HUES6 (cell line): Measurements from ENCODE around the gene ZNF791.
A peak's percentile ranks its signal among the peaks of the same experiment; 100 is the strongest.

Experiments used
- H3K27ac ChIP-seq: 2 replicates; pipeline ENCODE4 v1.7.0; 2013; ENCODE audit warnings: low read depth, mild to moderate bottlenecking, low read length, inconsistent platforms
- H3K27me3 ChIP-seq: 2 replicates; pipeline ENCODE4 v1.6.1; 2013; ENCODE audit warnings: low read length; ENCODE audit not compliant: control insufficient read depth, insufficient read depth
- H3K36me3 ChIP-seq: 2 replicates; pipeline ENCODE4 v1.6.1; 2013; ENCODE audit warnings: low read length; ENCODE audit not compliant: control insufficient read depth, insufficient read depth
- H3K4me1 ChIP-seq: 2 replicates; pipeline ENCODE4 v1.6.1; 2013; ENCODE audit warnings: low read length; ENCODE audit not compliant: control insufficient read depth, insufficient read depth
- H3K4me3 ChIP-seq: 2 replicates; pipeline ENCODE4 v1.5.1; 2013; ENCODE audit warnings: low read depth, low read length
- H3K9ac ChIP-seq: one replicate; pipeline ENCODE4 v1.6.1; 2013; ENCODE audit warnings: mild to moderate bottlenecking, low read length
- H3K9me3 ChIP-seq: 2 replicates; pipeline ENCODE4 v1.6.1; 2013; ENCODE audit warnings: low read depth, low read length; ENCODE audit not compliant: control insufficient read depth, insufficient read depth

Gene ZNF791

DNA sequence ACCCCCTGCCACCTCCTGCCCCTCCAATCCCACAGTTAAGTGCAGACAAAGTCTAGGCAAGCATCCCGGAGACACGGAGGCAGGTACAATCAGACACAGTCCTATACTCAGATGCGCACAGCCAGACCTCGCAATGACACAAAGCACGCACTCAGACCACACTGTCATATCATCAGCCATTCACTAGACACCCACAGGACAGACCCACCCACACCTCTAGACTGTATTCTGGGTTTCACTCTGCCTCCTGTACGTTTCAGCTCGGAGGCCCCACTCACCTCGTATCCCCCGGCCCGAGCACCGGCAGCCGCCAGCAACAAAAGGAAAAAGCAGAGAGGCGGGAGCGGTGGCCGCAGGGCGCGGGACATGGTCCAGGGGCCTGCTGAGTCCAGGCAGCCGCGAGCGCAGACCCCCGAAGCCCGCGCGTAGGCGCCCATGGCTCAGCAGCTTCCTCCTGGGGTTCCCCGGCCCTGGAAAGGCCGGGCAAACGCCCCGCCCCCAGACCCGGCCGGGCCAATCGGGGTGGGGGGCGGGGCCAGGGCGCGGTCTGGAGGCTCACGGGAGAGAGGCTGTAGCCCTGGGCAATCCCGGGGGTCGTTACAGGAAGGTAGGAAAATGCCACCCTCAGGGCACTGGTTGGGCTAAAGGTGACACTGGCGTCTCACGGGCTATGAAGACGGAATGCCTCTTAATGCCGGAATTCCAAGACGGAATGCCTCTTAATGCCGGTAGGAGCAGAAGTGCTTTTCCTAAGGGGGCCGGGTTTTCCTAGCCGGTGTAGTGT is 55.7 kb downstream of the ZNF791 start, which contains the start of the genes MAN2B1 and WDR83:
Gene MAN2B1, minus strand, starts transcription at position 478 of the 784 bp plus-strand sequence. Its CDS starts 41 bp downstream, at position 437.
Gene WDR83, plus strand, starts transcription at position 543 of the 784 bp plus-strand sequence. CDS start 2,984 bp downstream, outside the sequence.
- Histone ChIP-seq H3K36me3 (peaks cover 22% of the 10 kb centered on the region), H3K9me3 (no peaks in the 10 kb centered on the region), H3K27ac (peak within 1 kb of the TSS; percentile 19; the same call in 1 of the 2 replicates), H3K27me3 (no peaks in the 10 kb centered on the region), H3K4me3 (peak within 1 kb of the TSS; percentile 83), H3K9ac (peak within 1 kb of the TSS; percentile 82), H3K4me1 (peaks cover 15% of the 10 kb centered on the region)

- H3K27me3 ChIP-seq, result no peaks in the 10 kb centered on the region
- no peak overlapping the region for H3K27ac ChIP-seq
- H3K9ac ChIP-seq, result no peak overlapping the region
- peaks cover 15% of the 10 kb centered on the region for H3K4me1 ChIP-seq
- peak overlapping the region; percentile 85 for H3K4me3 ChIP-seq
- H3K9me3 ChIP-seq, result no peaks in the 10 kb centered on the region
- peaks cover 20% of the 10 kb centered on the region for H3K36me3 ChIP-seq
Observed at GRCh38 chr19:12667731-12668302, 57.1 kb downstream of the ZNF791 start.

GRCh38 chr19:12668346-12668745 is 57.6 kb downstream of the ZNF791 start:
- Histone ChIP-seq H3K4me3 (peak overlapping the region; percentile 85), H3K9ac (peak overlapping the region; percentile 86), H3K36me3 (peaks cover 19% of the 10 kb centered on the region), H3K27ac (no peak overlapping the region), H3K9me3 (no peaks in the 10 kb centered on the region), H3K4me1 (peaks cover 15% of the 10 kb centered on the region), H3K27me3 (no peaks in the 10 kb centered on the region)

DNA sequence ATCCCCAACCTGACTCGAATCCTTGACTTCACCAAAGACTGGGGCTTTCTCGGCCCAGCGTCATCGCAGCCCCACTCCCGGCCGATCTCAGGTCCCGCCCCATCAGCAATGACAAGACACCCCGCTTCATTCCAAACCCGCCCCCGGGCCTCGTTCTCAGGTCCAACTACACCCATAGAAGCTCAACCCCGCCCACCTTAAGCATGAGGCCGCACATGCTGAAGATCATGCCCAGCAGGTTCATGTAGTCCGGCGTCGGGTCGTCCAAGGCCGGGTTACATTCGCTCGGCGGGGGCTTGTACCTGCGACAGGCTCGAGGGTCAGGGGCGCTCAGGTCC is 58.2 kb downstream of the ZNF791 start:
- Histone ChIP-seq H3K9me3 (no peaks in the 10 kb centered on the region), H3K9ac (peak overlapping the region; percentile 86), H3K27me3 (no peaks in the 10 kb centered on the region), H3K36me3 (peaks cover 16% of the 10 kb centered on the region), H3K4me3 (peak overlapping the region; percentile 85), H3K27ac (peak overlapping the region; percentile 89; the same call in 1 of the 2 replicates), H3K4me1 (peaks cover 15% of the 10 kb centered on the region)

GRCh38 chr19:12669270-12670158 is 58.8 kb downstream of the ZNF791 start:
- peak overlapping the region; percentile 86 for H3K9ac ChIP-seq
- peak overlapping the region; percentile 89 for H3K27ac ChIP-seq
- no peaks in the 10 kb centered on the region for H3K27me3 ChIP-seq
- H3K9me3 ChIP-seq, result no peaks in the 10 kb centered on the region
- peaks cover 12% of the 10 kb centered on the region; the same call in 1 of the 2 replicates for H3K4me1 ChIP-seq
- peaks cover 22% of the 10 kb centered on the region for H3K36me3 ChIP-seq
- H3K4me3 ChIP-seq, result peak overlapping the region; percentile 85

DNA sequence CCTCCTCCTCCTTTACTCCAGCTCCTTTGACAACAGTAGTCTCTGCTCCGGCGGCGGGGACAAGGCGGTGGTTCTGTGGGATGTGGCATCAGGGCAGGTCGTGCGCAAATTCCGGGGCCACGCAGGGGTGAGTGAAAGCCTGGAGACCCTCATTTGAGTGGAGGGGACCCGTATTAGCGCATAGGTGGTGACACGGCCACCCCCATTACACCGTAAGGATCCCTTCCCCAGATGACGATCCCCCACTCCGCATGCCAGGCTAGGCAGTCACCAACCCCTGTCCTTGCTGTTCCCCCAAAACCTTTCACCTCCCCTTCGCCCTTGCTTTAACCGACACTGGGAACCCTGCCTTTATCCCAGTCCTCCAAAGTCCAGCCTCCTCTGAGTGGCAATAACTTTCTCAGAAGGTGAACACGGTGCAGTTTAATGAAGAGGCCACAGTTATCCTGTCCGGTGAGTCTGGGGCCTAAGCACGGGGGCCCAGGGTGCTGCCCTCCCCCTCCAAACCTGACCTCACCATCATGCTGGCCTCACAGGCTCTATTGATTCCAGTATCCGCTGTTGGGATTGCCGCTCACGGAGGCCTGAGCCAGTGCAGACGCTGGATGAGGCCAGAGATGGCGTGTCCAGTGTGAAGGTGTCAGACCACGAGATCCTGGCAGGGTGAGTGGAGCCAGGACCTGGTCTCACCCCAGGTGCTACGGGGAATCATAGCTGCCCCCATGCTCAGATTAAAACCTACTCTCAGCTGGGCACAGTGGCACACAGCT is 59.6 kb downstream of the ZNF791 start:
- H3K4me1 ChIP-seq, result peaks cover 10% of the 10 kb centered on the region; the same call in 1 of the 2 replicates
- peak overlapping the region; percentile 89; the same call in 1 of the 2 replicates for H3K27ac ChIP-seq
- no peaks in the 10 kb centered on the region for H3K9me3 ChIP-seq
- H3K4me3 ChIP-seq, result peak overlapping the region; percentile 85
- H3K36me3 ChIP-seq, result peaks cover 23% of the 10 kb centered on the region
- H3K9ac ChIP-seq, result peak overlapping the region; percentile 86
- H3K27me3 ChIP-seq, result no peaks in the 10 kb centered on the region

- Histone ChIP-seq H3K27ac (no peak overlapping the region), H3K36me3 (peaks cover 45% of the 10 kb centered on the region), H3K4me3 (no peak overlapping the region), H3K9ac (no peak overlapping the region), H3K4me1 (0 out of 2 replicates have a peak, but pooled peaks cover 6% of the 10 kb centered on the region), H3K27me3 (no peaks in the 10 kb centered on the region), H3K9me3 (no peaks in the 10 kb centered on the region)
Observed at GRCh38 chr19:12672744-12673143, 62.0 kb downstream of the ZNF791 start.

DNA sequence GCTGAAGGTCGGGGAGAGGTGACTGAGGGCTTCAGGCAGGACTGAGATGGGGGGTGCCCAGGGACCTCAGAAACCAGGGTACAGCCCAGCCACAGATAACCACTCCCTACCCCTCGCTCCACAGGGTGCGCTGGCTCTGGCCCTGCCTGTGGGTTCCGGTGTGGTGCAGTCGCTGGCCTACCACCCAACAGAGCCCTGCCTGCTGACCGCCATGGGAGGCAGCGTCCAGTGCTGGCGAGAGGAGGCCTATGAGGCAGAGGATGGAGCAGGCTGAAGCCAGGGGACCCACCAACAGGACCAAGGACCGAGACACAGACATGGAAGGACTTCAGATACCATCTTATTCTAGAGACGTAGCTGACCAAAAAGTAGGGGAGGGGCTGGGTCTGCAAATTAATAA is 64.7 kb downstream of the ZNF791 start:
- Histone ChIP-seq H3K4me3 (no peak overlapping the region), H3K9ac (no peak overlapping the region), H3K4me1 (0 out of 2 replicates have a peak, but pooled peaks cover 3% of the 10 kb centered on the region), H3K27ac (no peak overlapping the region), H3K36me3 (peaks cover 69% of the 10 kb centered on the region), H3K27me3 (no peaks in the 10 kb centered on the region), H3K9me3 (no peaks in the 10 kb centered on the region)

DNA sequence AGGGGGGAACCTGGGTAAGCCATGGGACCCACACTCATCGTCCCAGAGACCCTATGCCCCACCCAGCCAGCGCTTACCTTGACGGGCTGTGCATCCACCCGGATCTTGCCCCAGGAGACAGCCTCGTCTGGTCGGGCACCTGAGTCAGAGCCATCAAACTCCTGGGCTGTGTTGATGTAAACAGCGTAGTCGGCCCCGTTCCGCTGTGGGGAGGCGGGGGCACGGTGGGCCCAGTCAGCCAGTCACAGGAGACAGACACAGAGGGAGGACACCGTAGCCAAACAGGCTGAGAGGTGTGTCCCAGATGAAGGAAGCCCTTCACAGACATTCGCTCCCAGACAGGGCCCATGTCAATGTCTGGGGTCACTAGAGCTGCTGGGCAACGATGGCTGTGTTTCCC is 65.2 kb downstream of the ZNF791 start:
- H3K9me3 ChIP-seq, result no peaks in the 10 kb centered on the region

DNA sequence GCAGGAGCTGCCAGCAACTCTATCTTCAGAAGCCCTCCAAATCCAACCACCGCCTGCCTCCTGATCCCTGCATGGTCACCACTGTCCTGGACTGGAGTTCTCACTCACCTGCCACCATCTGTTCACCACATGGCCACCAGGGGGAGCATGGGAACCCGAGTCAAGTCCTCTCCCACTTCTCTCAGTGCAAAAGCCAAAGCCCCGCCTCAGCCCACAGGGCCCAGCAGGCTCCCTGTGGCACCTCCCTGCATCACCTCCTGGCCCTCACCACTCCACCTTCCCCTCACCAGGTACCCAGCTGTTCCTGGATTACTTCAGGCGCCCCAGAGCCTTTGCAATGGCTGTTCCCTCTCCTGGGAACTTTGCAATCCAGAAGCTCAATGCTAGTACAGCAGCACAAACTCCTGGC is 65.7 kb downstream of the ZNF791 start:
- H3K9ac ChIP-seq, result no peak overlapping the region
- peaks cover 69% of the 10 kb centered on the region for H3K36me3 ChIP-seq
- no peak overlapping the region for H3K27ac ChIP-seq
- no peaks in the 10 kb centered on the region for H3K4me1 ChIP-seq
- no peak overlapping the region for H3K4me3 ChIP-seq
- H3K27me3 ChIP-seq, result no peaks in the 10 kb centered on the region
- no peaks in the 10 kb centered on the region for H3K9me3 ChIP-seq

More for the DNA sequence above, 65.2 kb downstream of the ZNF791 start:
- Histone ChIP-seq H3K9ac (no peak overlapping the region), H3K4me3 (no peak overlapping the region), H3K4me1 (no peaks in the 10 kb centered on the region), H3K27me3 (no peaks in the 10 kb centered on the region), H3K27ac (no peak overlapping the region), H3K36me3 (peaks cover 69% of the 10 kb centered on the region)
